Breast epithelium (tissue), 4 donors: ENCODE results near the gene SPTB. TPM values are rescaled to one million over a fixed set of nuclear protein-coding genes. Genes with fewer than 3 reads are reported as not detected.

Source experiments
- DNase-seq, 2 donors: peaks; one replicate each; pipeline ENCODE4 v3.0.0-alpha.2; 2019; ENCODE audit warnings: low spot score in 2 of 2
- H3K27ac ChIP-seq, 2 donors: fragments of 200-600 bp; sonication (generic) in 1 of 2; one replicate each; pipeline ENCODE4 v1.5.1; 2016 to 2019; ENCODE audit warnings: mild to moderate bottlenecking in 1 of 2
- H3K27me3 ChIP-seq, 2 donors: fragments of 200-600 bp; sonication (generic) in 1 of 2; one replicate each; pipeline versions ENCODE4 v1.5.1 to v1.6.0; 2017 to 2019; ENCODE audit warnings: control low read depth in 1 of 2, mild to moderate bottlenecking in 1 of 2
- H3K36me3 ChIP-seq: fragments of 200-600 bp; one replicate; pipeline ENCODE4 v1.5.1; 2019
- H3K4me1 ChIP-seq, 2 donors: fragments of 200-600 bp; sonication (generic); one replicate each; pipeline ENCODE4 v1.5.1; 2016 to 2019; ENCODE audit warnings: control low read depth in 1 of 2
- H3K4me3 ChIP-seq, 3 donors: fragments of 200-600 bp; sonication (generic); 1 replicate in 2 of 3; 2 replicates in 1 of 3; pipeline ENCODE4 v1.5.1; 2016 to 2019; ENCODE audit warnings: mild to moderate bottlenecking in 3 of 3, moderate library complexity in 2 of 3
- H3K9me3 ChIP-seq, 2 donors: fragments of 200-600 bp; sonication (generic) in 1 of 2; one replicate each; pipeline ENCODE4 v1.5.1; 2016 to 2019; ENCODE audit warnings: control low read depth in 1 of 2
- CTCF ChIP-seq, 3 donors: fragments of 450-650 bp; IDR thresholded peaks; one replicate each; pipeline ENCODE4 v1.5.1; 2016 to 2017; ENCODE audit warnings: antibody characterized with exemption in 3 of 3, mild to moderate bottlenecking in 3 of 3, moderate library complexity in 3 of 3
- POLR2A ChIP-seq: fragments of 450-650 bp; IDR thresholded peaks from one replicate; pipeline ENCODE4 v1.6.1; 2016; ENCODE audit warnings: antibody characterized with exemption, mild to moderate bottlenecking, moderate library complexity
- POLR2AphosphoS5 ChIP-seq, 3 donors: sonication (generic); formaldehyde crosslinking; IDR thresholded peaks; one replicate each; pipeline ENCODE4 v1.6.1; 2017; ENCODE audit warnings: antibody characterized with exemption in 3 of 3
- intact Hi-C: fragments of 100-400 bp; cut with DNase I; formaldehyde crosslinking; loops from one replicate; pipeline ENCODE4 v1.15.1; 2023; ENCODE audit warnings: low total_unique reads
- total RNA-seq, 3 donors: library from RNA; depleted of rRNA; stranded (reverse); fragments of >200 nt; gene quantifications; one replicate each; pipeline ENCODE4 v1.1.0, GENCODE V29; 2016

SPTB gene
- total RNA-seq, 3 donors from 2014 or later = 0.88 to 2.6 (median 2.1) TPM

- Histone ChIP-seq H3K4me1 (no peaks in the 10 kb centered on the region), H3K9me3 (no peaks in the 10 kb centered on the region), H3K27ac (no peak overlapping the region), H3K27me3 (no peaks in the 10 kb centered on the region), H3K36me3 (no peaks in the 10 kb centered on the region), H3K4me3 (no peak overlapping the region)
- TF ChIP-seq POLR2AphosphoS5 (IDR thresholded peaks at IDR 0.05) (no peak), POLR2A (no peak), CTCF (IDR thresholded peaks at IDR 0.05) (no peak)
- intact Hi-C loops = no loop called here
- DNase-seq = no peak
Observed at GRCh38 chr14:64782196-64782595, 97.5 kb downstream of the SPTB start.

- Histone ChIP-seq H3K36me3 (no peaks in the 10 kb centered on the region), H3K27me3 (no peaks in the 10 kb centered on the region), H3K4me1 (no peaks in the 10 kb centered on the region), H3K27ac (no peak overlapping the region), H3K4me3 (no peak overlapping the region), H3K9me3 (no peaks in the 10 kb centered on the region)
- intact Hi-C loops = no loop called here
- TF ChIP-seq POLR2AphosphoS5 (IDR thresholded peaks at IDR 0.05) (no peak), CTCF (IDR thresholded peaks at IDR 0.05) (no peak), POLR2A (no peak)
- DNase-seq = no peak
Observed at GRCh38 chr14:64779472-64779871, 100.2 kb downstream of the SPTB start.

GRCh38 chr14:64778104-64778754 is 101.5 kb downstream of the SPTB start:
- Histone ChIP-seq H3K36me3 (no peaks in the 10 kb centered on the region), H3K9me3 (no peaks in the 10 kb centered on the region), H3K4me3 (no peak overlapping the region), H3K27me3 (no peaks in the 10 kb centered on the region), H3K4me1 (no peaks in the 10 kb centered on the region), H3K27ac (no peak overlapping the region)
- no peak for DNase-seq
- TF ChIP-seq POLR2AphosphoS5 (IDR thresholded peaks at IDR 0.05) = no peak
- no peak for TF ChIP-seq CTCF (IDR thresholded peaks at IDR 0.05)
- TF ChIP-seq POLR2A = no peak
- intact Hi-C loops = no loop called here

GRCh38 chr14:64777461-64777860 is 102.2 kb downstream of the SPTB start:
- Histone ChIP-seq H3K9me3 (no peaks in the 10 kb centered on the region), H3K4me1 (no peaks in the 10 kb centered on the region), H3K36me3 (no peaks in the 10 kb centered on the region), H3K4me3 (no peak overlapping the region), H3K27me3 (no peaks in the 10 kb centered on the region), H3K27ac (no peak overlapping the region)
- TF ChIP-seq POLR2A = no peak
- no peak for TF ChIP-seq CTCF (IDR thresholded peaks at IDR 0.05)
- no peak for TF ChIP-seq POLR2AphosphoS5 (IDR thresholded peaks at IDR 0.05)
- intact Hi-C loops = no loop called here
- no peak for DNase-seq

GRCh38 chr14:64775081-64775777 is 104.5 kb downstream of the SPTB start:
- intact Hi-C loops = no loop called here
- Histone ChIP-seq H3K4me1 (no peaks in the 10 kb centered on the region), H3K27ac (no peak overlapping the region), H3K4me3 (no peak overlapping the region), H3K9me3 (no peaks in the 10 kb centered on the region), H3K27me3 (no peaks in the 10 kb centered on the region), H3K36me3 (no peaks in the 10 kb centered on the region)
- TF ChIP-seq POLR2AphosphoS5 (IDR thresholded peaks at IDR 0.05) (no peak), POLR2A (no peak), CTCF (IDR thresholded peaks at IDR 0.05) (no peak)
- DNase-seq = no peak
